CMK (cell line): Measurements from ENCODE around the gene ZW10.
"Not testable (repeated sequence)": the region's sequence is repeated elsewhere in the genome, so short reads cannot be mapped to it uniquely, and the experiment has no call there.

ENCODE experiments used
- DNase-seq: peaks from one replicate; pipeline ENCODE4 v3.0.0-alpha.2; 2010; ENCODE audit warnings: low read depth

ZW10 gene

DNA sequence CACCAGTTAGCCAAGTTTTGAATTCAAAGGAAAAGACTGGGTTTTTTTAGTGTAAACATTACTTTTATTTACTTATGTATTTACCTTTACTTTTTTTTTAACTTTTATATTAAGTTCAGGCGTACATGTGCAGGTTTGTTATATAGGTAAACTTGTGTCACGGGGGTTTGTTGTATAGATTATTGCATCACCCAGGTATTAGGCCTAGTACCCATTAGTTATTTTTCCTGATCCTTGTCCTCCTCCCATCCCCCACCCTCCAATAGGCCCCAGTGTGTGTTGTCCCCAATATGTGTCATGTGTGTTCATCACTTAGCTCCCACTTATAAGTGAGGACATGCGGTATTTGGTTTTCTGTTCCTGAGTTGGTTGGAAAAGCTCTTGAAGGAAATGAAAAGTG lies 20.6 kb downstream of the ZW10 start:
- DNase-seq: no peak

GRCh38 chr11:113736323-113736722 lies 37.2 kb downstream of the ZW10 start:
- no peak for DNase-seq

DNA sequence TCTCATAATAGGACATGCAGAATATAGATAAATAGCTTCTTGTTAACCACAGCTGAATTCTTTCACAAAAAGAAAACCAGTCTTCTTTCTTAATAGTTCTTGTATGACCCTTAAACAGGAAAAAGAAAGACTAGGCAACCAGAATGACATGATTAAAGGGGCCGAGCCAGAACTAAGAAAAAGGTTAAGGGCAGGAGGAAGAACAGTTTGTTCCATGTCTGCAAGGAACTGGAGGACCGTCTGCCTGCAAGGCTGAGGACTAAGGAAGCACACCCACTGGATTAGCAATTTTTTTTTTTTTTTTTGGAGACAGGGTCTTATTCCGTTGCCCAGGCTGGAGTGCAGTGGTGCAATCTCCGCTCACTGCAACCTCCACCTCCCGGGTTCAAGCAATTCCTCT lies 41.4 kb downstream of the ZW10 start:
- DNase-seq: no peak

DNA sequence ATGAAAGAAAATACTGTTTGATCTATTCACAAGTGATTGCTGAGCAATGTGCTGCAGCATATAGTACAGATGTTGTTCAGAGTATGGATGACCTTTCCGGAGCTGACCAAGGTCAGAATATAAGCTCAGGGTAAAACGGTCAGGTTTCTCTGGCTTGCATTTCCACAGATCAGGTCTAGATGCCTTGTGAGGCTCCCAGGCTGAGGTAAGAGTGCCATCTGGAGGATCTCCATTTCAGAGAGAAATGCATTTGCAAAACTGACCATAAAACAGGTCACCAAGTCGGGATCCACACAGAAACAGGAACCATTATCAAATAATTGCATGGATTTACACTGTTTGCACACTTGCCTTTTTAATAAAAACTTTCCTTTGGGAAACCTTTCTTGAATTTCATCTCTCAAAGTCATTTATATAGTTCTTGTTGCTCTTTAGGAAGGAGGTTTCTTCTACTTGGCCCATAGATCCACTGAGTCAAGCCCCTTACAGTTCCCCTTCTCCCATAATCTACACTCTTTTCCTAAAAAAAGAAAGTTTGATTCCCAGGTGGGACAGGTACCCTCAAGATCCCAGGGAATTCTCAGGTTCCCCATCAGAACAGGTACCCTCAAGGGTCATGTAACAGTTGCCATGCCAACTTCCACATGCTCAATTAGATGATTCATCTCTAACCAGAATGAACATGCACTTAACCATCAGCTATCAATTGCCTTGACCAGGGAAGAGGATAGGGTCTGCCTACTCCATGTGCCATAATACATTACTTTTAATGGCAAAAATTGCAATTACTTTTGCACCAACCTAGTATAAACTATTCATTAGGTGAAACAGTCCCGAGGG lies 42.4 kb downstream of the ZW10 start:
- no peak for DNase-seq

DNA sequence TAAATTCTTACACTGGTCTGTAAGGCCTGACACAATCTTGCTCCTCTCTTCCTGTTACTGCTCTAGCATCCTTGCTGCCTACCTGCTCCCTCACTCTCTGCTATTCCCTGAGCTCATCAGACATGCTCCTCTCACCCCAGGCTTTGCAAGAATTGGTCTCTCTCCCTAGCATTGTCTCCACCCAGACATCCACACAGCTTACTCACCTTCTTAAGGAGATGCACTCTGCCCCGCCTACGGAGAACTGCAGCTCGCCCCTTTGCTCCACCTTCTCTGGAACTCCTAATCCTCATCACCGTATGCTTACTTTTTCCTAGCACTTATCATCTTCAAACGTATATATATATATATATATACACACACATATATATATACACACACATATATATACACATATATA lies 44.0 kb downstream of the ZW10 start:
- no peak for DNase-seq

DNA sequence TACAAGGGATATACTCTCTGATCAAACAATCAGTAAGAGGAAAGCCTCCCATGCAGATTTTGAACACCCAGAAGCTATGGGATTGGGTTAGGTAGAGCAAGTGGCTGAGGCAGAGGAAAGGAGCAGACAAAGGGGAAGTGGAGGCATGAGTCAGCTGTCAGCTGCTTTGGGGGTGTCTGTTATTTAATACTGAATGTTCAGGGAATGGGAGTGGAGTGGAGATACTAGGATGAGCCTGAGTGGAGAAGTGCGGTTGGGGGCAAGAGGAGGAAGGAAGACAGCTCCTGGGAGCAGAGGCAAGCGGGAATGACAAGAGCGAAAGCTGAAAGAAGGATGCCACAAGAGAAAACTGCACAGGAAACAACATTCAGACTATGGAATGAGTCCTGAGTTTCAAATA lies 44.7 kb downstream of the ZW10 start:
- no peak for DNase-seq

GRCh38 chr11:113725913-113726312 lies 47.6 kb downstream of the ZW10 start:
- DNase-seq: no peak

DNA sequence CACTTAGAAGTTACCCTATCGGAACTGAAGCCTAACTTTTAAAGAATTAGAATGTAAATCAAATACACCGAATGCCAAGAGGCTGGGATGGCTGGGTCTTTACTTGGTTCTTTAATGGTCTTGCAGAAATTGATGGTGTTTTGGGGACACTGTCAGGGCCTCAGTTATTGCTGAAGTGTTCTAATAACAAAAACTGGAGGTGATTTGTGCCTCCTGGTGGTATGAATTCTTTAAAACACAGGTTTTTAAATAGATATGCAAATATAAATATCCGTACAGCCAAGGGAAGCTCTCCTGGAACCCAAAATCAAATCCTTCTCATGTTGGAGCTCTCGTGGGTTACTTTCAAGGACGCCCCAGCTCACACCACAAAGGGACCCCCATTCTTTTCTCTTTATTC lies 48.1 kb downstream of the ZW10 start:
- DNase-seq: no peak

DNA sequence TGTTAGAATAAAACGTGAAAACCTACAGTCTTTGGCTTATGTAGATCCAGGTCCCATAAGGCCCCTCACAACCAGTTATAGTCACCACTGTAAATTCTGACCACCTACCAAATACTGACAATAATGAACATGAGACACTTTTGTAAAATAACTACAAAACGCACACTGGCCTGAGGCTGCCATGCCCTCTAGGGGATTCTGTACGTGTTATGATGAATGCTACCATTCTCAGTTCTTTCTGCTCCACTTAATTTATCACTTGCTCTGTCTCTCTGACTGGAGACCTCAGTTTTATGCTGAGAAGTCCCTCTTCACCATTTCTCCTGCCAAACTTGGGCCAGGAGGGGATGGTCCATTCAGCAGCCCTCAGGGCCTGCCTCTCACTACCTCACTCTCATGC lies 48.7 kb downstream of the ZW10 start:
- no peak for DNase-seq

GRCh38 chr11:113723787-113724186 lies 49.7 kb downstream of the ZW10 start:
- no peak for DNase-seq

GRCh38 chr11:113722934-113723333 lies 50.6 kb downstream of the ZW10 start:
- no peak for DNase-seq

- no peak for DNase-seq
Observed at GRCh38 chr11:113722221-113722620, 51.3 kb downstream of the ZW10 start.

- no peak for DNase-seq
Observed at GRCh38 chr11:113721462-113722066, 51.9 kb downstream of the ZW10 start.

DNA sequence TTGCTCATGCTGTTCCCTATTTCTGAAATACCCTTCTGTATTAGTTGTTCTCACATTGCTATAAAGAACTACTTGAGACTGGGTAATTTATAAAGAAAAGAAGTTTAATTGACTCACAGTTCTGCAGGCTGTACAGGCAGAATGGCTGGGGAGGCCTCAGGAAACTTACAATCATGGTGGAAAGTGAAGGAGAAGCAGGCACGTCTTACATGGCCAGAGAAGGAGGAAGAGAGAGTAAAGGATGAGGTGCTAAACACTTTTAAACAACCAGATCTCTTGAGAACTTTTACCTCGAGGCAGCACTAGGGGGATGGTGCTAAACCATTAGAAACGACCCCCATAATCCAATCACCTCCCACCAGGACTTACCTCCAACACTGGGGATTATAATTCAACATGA lies 53.0 kb downstream of the ZW10 start:
- DNase-seq: not testable (repeated sequence)

DNA sequence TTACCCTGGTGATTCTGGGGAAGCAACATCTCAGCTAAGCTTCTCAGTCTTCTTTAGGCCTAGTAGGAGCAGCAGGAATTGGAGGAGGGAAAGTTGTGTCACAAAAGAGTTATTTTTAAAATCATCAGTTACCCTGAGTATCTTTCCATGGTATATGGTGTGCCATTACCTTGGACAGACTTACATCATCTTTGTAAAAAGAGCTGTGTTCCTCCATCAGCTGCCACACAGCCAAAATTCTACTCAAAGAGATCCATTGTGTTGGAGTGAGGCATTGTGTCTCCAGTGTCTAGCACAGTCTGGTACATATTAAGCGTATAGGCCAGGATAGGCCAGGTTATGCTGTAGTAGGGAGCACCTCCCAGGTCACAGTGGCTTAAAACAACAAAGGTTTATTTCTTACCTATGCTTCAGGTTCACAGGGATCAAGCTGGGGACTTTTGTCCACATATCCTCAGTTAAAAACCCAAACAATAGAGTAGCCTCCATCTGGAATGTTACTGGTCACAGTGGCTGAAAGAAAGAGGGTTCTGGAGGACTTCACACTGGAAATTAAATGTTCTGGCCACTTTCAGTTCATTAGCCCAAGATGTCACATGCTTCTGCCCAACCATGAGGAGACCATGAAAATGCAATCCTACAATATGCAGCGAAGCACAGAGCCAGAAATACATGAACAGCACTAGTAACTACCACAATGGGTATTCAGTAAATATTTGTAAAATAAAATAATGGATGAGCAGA lies 57.4 kb downstream of the ZW10 start:
- DNase-seq: no peak

GRCh38 chr11:113715273-113715672 lies 58.2 kb downstream of the ZW10 start:
- no peak for DNase-seq

GRCh38 chr11:113710989-113711388 lies 62.5 kb downstream of the ZW10 start:
- DNase-seq: no peak

DNA sequence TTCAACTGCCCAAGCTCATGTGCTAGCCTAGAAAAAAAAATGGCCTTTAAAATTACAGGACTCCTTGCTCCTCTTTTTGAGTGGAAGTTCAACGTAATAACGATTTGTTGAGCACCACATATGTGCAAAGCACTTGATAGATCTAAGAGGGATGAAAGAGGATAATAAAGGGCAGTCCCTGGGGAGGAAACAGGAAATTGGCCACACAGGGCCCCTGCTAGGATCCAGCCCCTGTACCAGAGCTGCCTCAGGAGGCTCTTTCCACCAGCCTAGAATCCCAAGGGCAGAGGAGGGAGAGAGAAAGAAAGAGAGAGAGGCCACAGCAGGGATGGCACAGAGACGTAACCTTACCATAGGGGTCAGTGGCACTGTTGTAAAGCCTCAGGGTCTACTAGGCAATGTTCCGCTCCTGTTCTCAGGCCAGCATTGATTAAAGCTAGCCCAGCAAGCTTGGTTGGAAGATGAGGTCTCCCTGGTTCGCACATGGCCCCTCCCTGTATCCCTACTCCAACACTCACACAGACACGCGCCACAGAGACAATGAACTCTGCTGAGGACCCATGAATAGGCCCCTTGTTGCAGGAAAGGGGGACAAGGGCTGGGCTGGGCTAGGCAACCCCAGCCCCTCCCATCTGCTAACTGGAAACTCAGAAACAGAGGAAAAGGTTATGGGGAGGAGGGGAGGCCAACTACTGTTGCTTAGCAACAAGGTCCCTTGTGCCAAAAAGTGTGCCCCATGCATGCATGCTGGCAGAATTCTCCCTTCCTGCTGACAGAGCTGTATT lies 67.4 kb downstream of the ZW10 start, which contains the start of gene TMPRSS5:
Gene TMPRSS5, minus strand, starts transcription at position 438 of the 785 bp plus-strand sequence. Its CDS starts 84 bp downstream, at position 354.
- no peak for DNase-seq

DNA sequence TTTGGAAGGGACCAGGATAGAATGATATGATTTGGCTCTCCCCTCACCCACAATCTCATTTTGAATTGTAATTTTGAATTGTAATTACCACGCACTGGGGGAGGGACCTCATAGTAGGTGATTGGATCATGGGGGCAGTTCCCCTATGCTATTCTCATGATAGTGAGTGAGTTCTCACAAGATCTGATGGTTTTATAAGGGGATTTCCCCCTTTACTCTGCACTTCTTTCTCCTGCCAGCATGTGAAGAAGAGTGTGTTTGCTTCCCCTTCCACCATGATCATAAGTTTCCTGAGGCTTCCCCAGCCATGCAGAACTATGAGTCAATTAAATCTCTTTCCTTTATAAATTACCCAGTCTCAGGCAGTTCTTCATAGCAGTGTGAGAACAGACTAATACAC lies 69.9 kb downstream of the ZW10 start:
- not testable (repeated sequence) for DNase-seq

DNA sequence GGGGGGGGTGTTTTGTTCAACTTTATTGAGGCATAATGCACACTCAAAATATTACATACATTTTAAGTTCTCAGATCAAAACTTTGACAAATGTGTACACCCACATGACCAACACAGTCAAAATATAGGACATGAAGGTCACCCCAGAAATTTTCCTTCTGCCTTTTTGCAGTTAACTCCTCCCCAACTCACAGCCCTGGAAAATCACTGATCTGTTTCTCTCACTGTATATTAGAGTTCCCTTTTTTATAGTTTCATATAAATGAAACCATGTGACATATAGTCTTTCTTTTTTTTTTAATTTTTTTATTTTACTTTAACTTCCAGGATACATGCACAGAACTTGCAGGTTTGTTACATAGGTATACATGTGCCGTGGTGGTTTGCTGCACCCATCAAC lies 72.0 kb downstream of the ZW10 start:
- DNase-seq: no peak

- no peak for DNase-seq
Observed at GRCh38 chr11:113698515-113698914, 75.0 kb downstream of the ZW10 start.

GRCh38 chr11:113697756-113698407 lies 75.6 kb downstream of the ZW10 start:
- no peak for DNase-seq
